HG02938 (cell line): ENCODE results near the gene LRRC75A.
A peak's percentile ranks its signal among the peaks of the same experiment; 100 is the strongest.
"Not testable (repeated sequence)": the region's sequence is repeated elsewhere in the genome, so short reads cannot be mapped to it uniquely, and the experiment has no call there.

ENCODE experiments used
- ATAC-seq: cut with Tn5 transposase; IDR thresholded peaks from one replicate; pipeline ENCODE4 v1.9.1; 2021; ENCODE audit warnings: mild to moderate bottlenecking, moderate library complexity; ENCODE audit not compliant: unreplicated experiment

Gene LRRC75A

DNA sequence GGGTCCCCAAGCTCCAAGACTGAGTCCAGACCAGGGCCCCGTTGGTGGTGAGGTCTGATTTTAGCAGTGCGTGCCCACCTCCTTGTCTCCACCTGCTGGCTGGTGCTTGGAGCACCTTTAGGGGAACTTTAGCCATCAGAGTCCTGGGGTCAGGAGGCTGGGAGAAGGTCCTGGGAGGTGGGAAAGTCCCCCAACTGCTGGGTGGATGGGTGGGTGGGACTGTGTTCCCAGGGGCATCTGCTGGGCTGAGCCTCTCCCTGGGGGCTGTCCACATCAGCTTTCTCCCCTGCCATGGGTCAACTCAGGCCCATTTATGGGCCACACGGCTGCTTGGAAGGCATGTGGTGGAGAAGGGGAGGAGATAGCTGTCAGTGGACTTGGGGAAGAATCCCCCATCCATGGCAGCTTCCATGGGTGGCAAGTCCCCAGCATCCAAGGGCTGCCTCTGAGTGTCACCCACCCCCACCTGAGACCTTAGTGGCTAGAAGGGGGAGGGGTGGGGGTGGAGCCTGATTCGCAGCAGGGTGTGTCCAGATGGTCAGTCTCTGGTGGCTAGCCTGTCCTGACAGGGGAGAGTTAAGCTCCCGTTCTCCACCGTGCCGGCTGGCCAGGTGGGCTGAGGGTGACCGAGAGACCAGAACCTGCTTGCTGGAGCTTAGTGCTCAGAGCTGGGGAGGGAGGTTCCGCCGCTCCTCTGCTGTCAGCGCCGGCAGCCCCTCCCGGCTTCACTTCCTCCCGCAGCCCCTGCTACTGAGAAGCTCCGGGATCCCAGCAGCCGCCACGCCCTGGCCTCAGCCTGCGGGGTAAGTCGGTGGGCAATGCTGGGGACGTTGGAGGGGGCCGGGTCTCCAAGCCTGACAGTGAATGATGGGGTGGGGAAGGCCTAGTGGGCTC is 76.7 kb downstream of the LRRC75A start, which contains the start of gene TRPV2:
TSS of gene TRPV2 (plus strand) at position 541 of the 894 bp plus-strand sequence. CDS start 2,098 bp downstream, outside the sequence.
- no peak for ATAC-seq

DNA sequence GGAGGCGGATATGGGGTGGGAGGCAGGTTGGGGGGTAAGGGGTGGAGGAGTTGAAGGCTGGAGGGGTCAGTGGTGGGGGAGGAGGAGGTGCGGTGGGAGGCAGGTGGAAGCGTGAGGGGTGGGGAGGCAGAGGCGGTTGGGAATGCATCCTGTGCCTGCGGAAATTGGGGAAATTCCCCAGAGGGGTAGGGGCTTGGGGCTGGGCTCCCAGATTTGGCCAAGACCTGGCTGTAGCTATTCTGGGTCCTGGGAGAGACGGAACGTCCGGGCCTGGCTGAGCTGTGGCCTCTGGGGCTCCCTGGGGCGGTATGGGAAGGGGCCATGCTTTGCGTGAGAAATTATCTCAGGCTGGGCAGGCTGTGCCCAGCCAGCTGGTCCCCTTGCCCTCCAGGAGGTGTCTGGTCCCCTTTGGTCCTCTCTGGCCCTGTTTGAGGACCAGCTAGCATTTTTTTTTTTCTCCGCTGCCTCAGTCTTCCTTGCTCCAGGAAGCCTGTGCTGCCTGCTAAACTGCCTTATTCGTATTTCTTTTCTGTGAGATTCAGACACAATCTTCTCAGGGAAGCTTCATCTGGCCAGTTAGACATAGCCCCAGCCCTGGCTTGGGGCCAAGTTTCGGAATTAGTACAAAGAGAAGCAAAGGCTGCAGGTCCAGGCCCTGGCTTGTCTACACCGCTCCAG is 83.9 kb downstream of the LRRC75A start:
- ATAC-seq: peak; percentile 77

GRCh38 chr17:16406742-16407674 is 85.0 kb downstream of the LRRC75A start:
- ATAC-seq: no peak

- ATAC-seq: not testable (repeated sequence)
Observed at GRCh38 chr17:16403847-16404246, 88.1 kb downstream of the LRRC75A start.

DNA sequence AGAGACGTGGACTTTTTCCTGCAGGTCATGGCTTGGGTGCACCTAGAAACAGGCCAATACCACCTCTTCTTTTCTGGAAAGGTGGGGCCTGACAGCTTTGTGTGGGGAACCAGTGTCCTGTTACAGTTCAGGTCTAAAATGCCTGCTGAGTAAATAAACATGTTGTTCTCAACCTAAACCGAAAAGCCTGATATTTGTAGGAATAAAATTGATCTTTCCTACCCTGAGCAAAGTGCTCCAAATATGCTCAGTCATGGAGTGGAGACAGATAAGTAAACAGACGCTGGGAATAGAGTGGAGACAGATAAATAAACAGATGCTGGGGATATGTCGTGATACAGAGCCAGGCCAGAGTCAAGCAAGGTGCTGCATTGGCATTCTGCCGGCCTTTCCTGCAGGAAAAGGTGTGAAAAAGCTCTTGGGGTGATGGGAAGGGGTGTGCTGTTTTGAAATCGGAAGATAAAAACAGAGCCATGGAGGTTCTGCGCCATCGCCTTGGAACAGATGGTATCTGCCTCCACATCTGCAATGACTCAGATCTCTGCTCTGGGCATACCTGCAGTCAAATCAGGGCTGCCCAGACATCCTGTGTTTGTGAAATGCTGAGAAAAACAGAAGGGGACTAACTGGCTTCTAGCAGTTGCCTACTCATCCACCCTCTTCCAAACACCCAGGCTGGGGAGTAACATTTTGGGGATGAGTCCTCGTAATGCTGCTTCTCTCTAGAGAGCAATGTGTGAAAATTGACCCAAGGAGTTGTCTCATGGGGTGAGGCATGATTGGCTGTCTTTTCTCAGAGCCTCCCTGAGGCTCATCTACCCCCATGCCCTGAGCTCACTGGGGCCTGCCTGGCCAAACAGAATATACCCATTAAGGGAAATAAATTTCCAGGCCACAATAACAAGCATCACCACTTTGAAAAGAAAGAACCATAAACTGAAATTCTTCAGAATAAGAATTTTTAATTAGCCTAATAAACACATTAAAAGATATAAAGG is 93.4 kb downstream of the LRRC75A start:
- ATAC-seq: peak; percentile 71

DNA sequence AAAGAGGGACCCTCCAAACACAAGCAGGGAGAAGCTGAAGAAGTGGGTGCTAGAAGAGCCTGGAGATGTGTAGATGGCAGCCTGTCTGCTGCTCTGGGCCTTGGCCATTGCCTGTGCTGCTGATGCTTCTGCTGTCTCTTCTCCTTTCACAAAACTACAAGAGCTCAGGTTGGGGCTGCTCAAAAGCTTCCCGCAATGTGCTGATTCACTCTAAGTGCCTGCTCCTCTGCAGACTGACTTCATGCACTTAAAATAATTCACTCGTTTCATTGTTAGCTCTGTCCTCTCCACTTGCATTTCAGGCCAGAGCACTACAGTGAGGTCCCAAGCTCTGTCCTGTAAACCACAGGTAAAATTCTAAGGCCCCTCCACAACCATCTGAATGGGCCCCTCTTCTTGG is 95.3 kb downstream of the LRRC75A start:
- not testable (repeated sequence) for ATAC-seq

DNA sequence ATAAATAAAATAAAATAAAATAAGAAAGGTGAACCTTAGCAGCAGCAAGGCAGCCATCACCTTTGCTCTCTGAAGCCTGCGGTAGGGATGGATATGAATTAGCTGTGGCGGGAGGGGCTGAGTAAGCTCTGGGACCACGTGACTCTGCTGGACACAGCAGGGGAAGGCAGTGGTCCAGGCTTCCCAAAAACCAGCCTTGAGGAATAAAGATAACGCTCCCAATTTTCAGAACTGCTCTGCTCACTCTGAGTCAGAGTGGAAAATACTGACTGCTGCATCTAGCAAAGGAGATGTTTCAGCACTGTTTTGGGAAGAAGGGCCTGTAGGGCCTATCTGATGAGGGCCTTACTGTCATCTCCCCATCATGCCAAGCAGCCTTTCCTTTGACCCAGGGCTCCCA is 96.1 kb downstream of the LRRC75A start:
- not testable (repeated sequence) for ATAC-seq

DNA sequence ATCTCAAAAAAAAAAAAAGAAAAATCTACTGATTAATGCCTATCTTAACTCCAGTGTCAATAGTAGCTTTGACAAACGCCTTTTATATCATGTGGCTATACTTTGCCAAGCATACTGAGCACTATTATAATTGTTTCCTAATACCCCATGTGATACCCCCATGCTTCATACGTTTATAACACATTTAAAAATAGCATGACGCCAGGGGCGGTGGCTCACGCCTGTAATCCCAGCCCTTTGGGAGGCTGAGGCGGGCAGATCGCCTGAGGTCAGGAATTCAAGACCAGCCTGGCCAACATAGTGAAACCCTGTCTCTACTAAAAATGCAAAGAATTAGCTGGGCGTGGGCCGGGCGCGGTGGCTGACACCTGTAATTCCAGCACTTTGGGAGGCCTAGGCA is 99.5 kb downstream of the LRRC75A start:
- not testable (repeated sequence) for ATAC-seq
